Activated CD8-positive, alpha-beta memory T cell treated with anti-CD3 and anti-CD28 coated beads, Interleukin-2, amount 50 U/mL, for 24 hours (primary cell): ENCODE results near the gene OVOL1.
A peak's percentile ranks its signal among the peaks of the same experiment; 100 is the strongest.

Source experiments
- DNase-seq: peaks from one replicate; pipeline ENCODE4 v3.0.0-alpha.2; 2020; ENCODE audit errors: extremely low read depth

The OVOL1 gene

GRCh38 chr11:65777821-65778361 is 9.0 kb upstream of the OVOL1 start:
- DNase-seq, result no peak

- no peak for DNase-seq
These were observed 8.4 kb upstream of the OVOL1 start for GRCh38 chr11:65778431-65778900.

- DNase-seq, result no peak
These were observed 7.8 kb upstream of the OVOL1 start for GRCh38 chr11:65778901-65779668.

- no peak for DNase-seq
These were observed 7.3 kb upstream of the OVOL1 start for GRCh38 chr11:65779669-65779918.

- peak; percentile 36 for DNase-seq
These were observed 6.7 kb upstream of the OVOL1 start for GRCh38 chr11:65779919-65780769.

- peak; percentile 24 for DNase-seq
These were observed 6.1 kb upstream of the OVOL1 start, which contains the start of gene AP5B1 for GRCh38 chr11:65780770-65781151. TSS of gene AP5B1 (minus strand) at chr11:65780976. CDS start at chr11:65780591, 385 bp downstream.

- DNase-seq, result no peak
These were observed 5.5 kb upstream of the OVOL1 start for GRCh38 chr11:65781152-65781961.

- DNase-seq, result no peak
These were observed 4.7 kb upstream of the OVOL1 start for GRCh38 chr11:65781962-65782815.

- no peak for DNase-seq
These were observed 4.0 kb upstream of the OVOL1 start for GRCh38 chr11:65782816-65783228.

- no peak for DNase-seq
These were observed 1.4 kb upstream of the OVOL1 start for GRCh38 chr11:65785319-65786007.

GRCh38 chr11:65786008-65786785 is 666 bp upstream of the OVOL1 start:
- DNase-seq, result no peak

GRCh38 chr11:65787649-65788622 is 1.1 kb downstream of the OVOL1 start:
- DNase-seq, result no peak

GRCh38 chr11:65788821-65789220 is 2.0 kb downstream of the OVOL1 start:
- DNase-seq, result no peak

- no peak for DNase-seq
These were observed 2.6 kb downstream of the OVOL1 start for GRCh38 chr11:65789230-65790103.

- DNase-seq, result no peak
These were observed 3.4 kb downstream of the OVOL1 start for GRCh38 chr11:65790104-65790901.

- no peak for DNase-seq
These were observed 4.2 kb downstream of the OVOL1 start for GRCh38 chr11:65790902-65791650.
